NCI-H1436 treated with DMSO at 0.1 percent for 48 hours (cell line): ENCODE results near the gene OR51T1.
"Not testable (repeated sequence)": the region's sequence is repeated elsewhere in the genome, so short reads cannot be mapped to it uniquely, and the experiment has no call there.

Experiments used
- DNase-seq: peaks from one replicate; lab custom pipeline; 2025; lab: John Stamatoyannopoulos, UW

OR51T1 gene

GRCh38 chr11:4881860-4882500 is at the start of gene OR51T1:
OR51T1 (plus strand) TSS chr11:4881900; CDS start chr11:4881900, 0 bp downstream.
- DNase-seq, result no peak

GRCh38 chr11:4839851-4840549 is 41.7 kb upstream of the OR51T1 start:
- no peak for DNase-seq

- no peak for DNase-seq
These were observed 32.7 kb upstream of the OR51T1 start, which contains the start of gene OR51S1 for GRCh38 chr11:4848908-4849532. OR51S1 (minus strand) TSS chr11:4849208; CDS start chr11:4849208, 0 bp downstream.

- DNase-seq, result no peak
These were observed 30.7 kb upstream of the OR51T1 start for GRCh38 chr11:4851033-4851432.

- not testable (repeated sequence) for DNase-seq
These were observed 27.4 kb upstream of the OR51T1 start for GRCh38 chr11:4854286-4854685.

- no peak for DNase-seq
These were observed 19.1 kb upstream of the OR51T1 start for GRCh38 chr11:4862447-4863236.

- no peak for DNase-seq
These were observed 17.8 kb upstream of the OR51T1 start for GRCh38 chr11:4863876-4864275.

- no peak for DNase-seq
These were observed 15.8 kb upstream of the OR51T1 start for GRCh38 chr11:4865855-4866254.

- DNase-seq, result no peak
These were observed 512 bp upstream of the OR51T1 start for GRCh38 chr11:4881188-4881587.

GRCh38 chr11:4882543-4882942 is 843 bp downstream of the OR51T1 start:
- no peak for DNase-seq

- DNase-seq, result no peak
These were observed 2.7 kb downstream of the OR51T1 start for GRCh38 chr11:4884361-4884760.

GRCh38 chr11:4886186-4886585 is 4.5 kb downstream of the OR51T1 start:
- DNase-seq, result no peak

GRCh38 chr11:4887591-4887990 is 5.9 kb downstream of the OR51T1 start:
- no peak for DNase-seq

GRCh38 chr11:4890279-4890678 is 8.6 kb downstream of the OR51T1 start:
- no peak for DNase-seq

GRCh38 chr11:4891996-4892640 is 10.4 kb downstream of the OR51T1 start:
- no peak for DNase-seq

- DNase-seq, result no peak
These were observed 21.8 kb downstream of the OR51T1 start, which contains the start of gene OR51A7 for GRCh38 chr11:4903484-4903883. OR51A7 (plus strand) TSS chr11:4903783; CDS start chr11:4907370, 3,587 bp downstream.

GRCh38 chr11:4916581-4916980 is 34.9 kb downstream of the OR51T1 start:
- DNase-seq, result no peak

- no peak for DNase-seq
These were observed 37.5 kb downstream of the OR51T1 start, which contains the start of gene OR51G2 for GRCh38 chr11:4919250-4919649. OR51G2 (minus strand) TSS chr11:4919350; CDS start chr11:4915663, 3,687 bp downstream.

- no peak for DNase-seq
These were observed 40.1 kb downstream of the OR51T1 start for GRCh38 chr11:4921796-4922195.

GRCh38 chr11:4922304-4922703 is 40.6 kb downstream of the OR51T1 start:
- DNase-seq, result no peak

GRCh38 chr11:4924239-4924638 is 42.5 kb downstream of the OR51T1 start, which contains the start of gene OR51G1:
OR51G1 (minus strand) TSS chr11:4924339; CDS start chr11:4924339, 0 bp downstream.
- no peak for DNase-seq
